ENCODE data around the gene UBTD2. TPM values are rescaled to one million over a fixed set of nuclear protein-coding genes. Genes with fewer than 3 reads are reported as not detected.
"Not testable (repeated sequence)": the region's sequence is repeated elsewhere in the genome, so short reads cannot be mapped to it uniquely, and the experiment has no call there.

The UBTD2 gene
- total and polyA plus RNA-seq, 2 of the 4 experiments (the other 2 are of a cell fraction), result 11.2 to 20.6 TPM

GRCh38 chr5:172283020-172283861 lies at the start of gene UBTD2 (continued):
- TF ChIP-seq MXI1 (IDR thresholded peaks at IDR 0.05; ENCODE audit: borderline replicate concordance, low read depth, low read length) (peak; percentile 73; the same call in 1 of the 2 replicates), RFX5 (IDR thresholded peaks at IDR 0.05; ENCODE audit: low read depth, low read length) (peak; percentile 81), USF2 (IDR thresholded peaks at IDR 0.05; ENCODE audit: low read depth, low read length) (no peak), RCOR1 (IDR thresholded peaks at IDR 0.05; ENCODE audit: insufficient replicate concordance, low read length) (no peak), POLR2A (IDR thresholded peaks at IDR 0.05; ENCODE audit: low read depth, low read length) (0 out of 2 replicates have a peak, but pooled peaks have one; percentile 9), CHD1 (IDR thresholded peaks at IDR 0.05; ENCODE audit: low read depth, low read length) (no peak)

DNA sequence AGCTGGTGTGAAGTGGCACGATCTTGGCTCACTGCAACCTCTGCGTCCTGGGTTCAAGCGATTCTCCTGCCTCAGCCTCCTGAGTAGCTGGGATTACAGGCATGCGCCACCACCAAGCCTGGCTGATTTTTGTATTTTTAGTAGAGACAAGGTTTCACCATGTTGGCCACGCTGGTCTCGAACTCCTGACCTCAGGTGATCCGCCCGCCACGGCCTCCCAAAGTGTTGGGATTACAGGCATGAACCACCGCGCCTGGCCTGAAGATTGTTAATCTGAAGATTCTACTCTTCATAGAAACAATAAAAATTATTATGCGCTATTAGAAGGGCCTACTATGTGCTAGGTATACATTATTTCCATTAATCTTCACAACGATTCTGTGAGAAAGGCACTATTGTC lies 43.3 kb upstream of the UBTD2 start:
- H3K23ac ChIP-seq (ENCODE audit: low read depth, low read length); H4K91ac ChIP-seq (ENCODE audit: insufficient read depth, low read depth, low read length); BruUV-seq (replicated peaks); intact Hi-C loops (cut with micrococcal nuclease); ATAC-seq (ENCODE audit: low read depth); H3K27ac ChIP-seq (ENCODE audit: insufficient read depth, low read length); H3K4me2 ChIP-seq (ENCODE audit: low read depth, low read length); H4K8ac ChIP-seq (ENCODE audit: low read depth in 2 of 2, low read length in 2 of 2); H3K27me3 ChIP-seq (ENCODE audit: control insufficient read depth, insufficient read depth, low read length); H2AFZ ChIP-seq (replicated peaks; ENCODE audit: low read length, poor library complexity); H2BK5ac ChIP-seq (ENCODE audit: low read depth, low read length, poor library complexity, severe bottlenecking); H4K5ac ChIP-seq (ENCODE audit: low read depth, low read length); H2BK15ac ChIP-seq (ENCODE audit: low read depth, low read length); H3K79me1 ChIP-seq (ENCODE audit: low read depth in 1 of 2, low read length in 2 of 2); H4K20me1 ChIP-seq (ENCODE audit: insufficient read depth, low read length); H2AK9ac ChIP-seq (replicated peaks; ENCODE audit: low read depth, low read length, poor library complexity); POLR2A ChIA-PET (ENCODE audit: unreplicated experiment); in situ Hi-C loops (cut with MboI; ENCODE audit: low sequenced_read_pairs); H3K9me1 ChIP-seq (ENCODE audit: insufficient read depth, low read length); H2BK20ac ChIP-seq (ENCODE audit: low read depth, low read length); H3K4me1 ChIP-seq (ENCODE audit: control insufficient read depth, insufficient read depth, low read length); H3K18ac ChIP-seq (ENCODE audit: low read depth, low read length); H2AK5ac ChIP-seq (ENCODE audit: low read depth, low read length); H3K9ac ChIP-seq (ENCODE audit: low read depth, low read length); H2BK120ac ChIP-seq (ENCODE audit: low read depth, low read length); H3K56ac ChIP-seq (ENCODE audit: extremely low read depth, insufficient read depth, low read length); dilution Hi-C loops (cut with HindIII; ENCODE audit: low sequenced_read_pairs, unreplicated experiment); H3K4me3 ChIP-seq (ENCODE audit: insufficient read depth, low read depth, low read length); H3K14ac ChIP-seq (replicated peaks; ENCODE audit: low read depth, low read length); CTCF ChIA-PET; H3K9me3 ChIP-seq (ENCODE audit: control insufficient read depth, insufficient read depth, low read length); H3K4ac ChIP-seq (ENCODE audit: low read depth, low read length); DNase-seq; H3K36me3 ChIP-seq (ENCODE audit: control insufficient read depth, insufficient read depth, low read length): not testable (repeated sequence)
- no CpG with 5 or more reads among the region's 13 CpGs for WGBS, 2 experiments (ENCODE audit: extremely low coverage in 2 of 2, insufficient read length in 1 of 2)
